PC-9 (cell line): ENCODE data around the gene LOC101059915.

Source experiments
- CTCF ChIP-seq: fragments of 200-600 bp; sonication (generic); conservative IDR thresholded peaks from 2 replicates; pipeline ENCODE4 v1.6.1; 2017; ENCODE audit warnings: mixed run types, antibody characterized with exemption, mild to moderate bottlenecking, moderate library complexity
- EZH2 ChIP-seq: fragments of 200-600 bp; sonication (generic); IDR thresholded peaks from 2 replicates; pipeline ENCODE4 v1.8.0; 2017; ENCODE audit warnings: antibody characterized with exemption, low read depth

GRCh38 chrX:71618787-71619186 lies 48.6 kb upstream of the LOC101059915 start:
- TF ChIP-seq CTCF (no peak), EZH2 (no peak)
